WERI-Rb-1 (cell line): Measurements from ENCODE around the gene DUSP9.

Source experiments
- DNase-seq: peaks from one replicate; pipeline ENCODE4 v3.0.0-alpha.2; 2020
- H3K27ac ChIP-seq: fragments of 250-450 bp; sonication (Bioruptor Pico); 2 replicates; pipeline ENCODE4 v1.5.1; 2020; ENCODE audit warnings: mild to moderate bottlenecking, moderate library complexity
- H3K27me3 ChIP-seq: fragments of 250-450 bp; sonication (Bioruptor Pico); 2 replicates; pipeline ENCODE4 v1.5.1; 2021; ENCODE audit warnings: mild to moderate bottlenecking, low read depth, moderate library complexity; ENCODE audit not compliant: insufficient read depth, severe bottlenecking
- H3K36me3 ChIP-seq: fragments of 250-450 bp; sonication (Bioruptor Pico); 2 replicates; pipeline ENCODE4 v1.5.1; 2020; ENCODE audit warnings: mild to moderate bottlenecking, moderate library complexity
- H3K4me3 ChIP-seq: 2 replicates; pipeline ENCODE4 v1.5.1; 2011; ENCODE audit warnings: low read depth, mild to moderate bottlenecking, control low read depth, low read length
- H3K9me3 ChIP-seq: fragments of 250-450 bp; sonication (Bioruptor Pico); 2 replicates; pipeline ENCODE4 v1.5.1; 2021; ENCODE audit warnings: mild to moderate bottlenecking, moderate library complexity; ENCODE audit not compliant: severe bottlenecking
- TF ChIP-seq, protein P1 (sequence below): IDR thresholded peaks from 2 replicates; pipeline ENCODE4 v1.5.1; 2011; ENCODE audit warnings: low read depth, mild to moderate bottlenecking, control low read depth, inconsistent platforms, low read length

The DUSP9 gene

DNA sequence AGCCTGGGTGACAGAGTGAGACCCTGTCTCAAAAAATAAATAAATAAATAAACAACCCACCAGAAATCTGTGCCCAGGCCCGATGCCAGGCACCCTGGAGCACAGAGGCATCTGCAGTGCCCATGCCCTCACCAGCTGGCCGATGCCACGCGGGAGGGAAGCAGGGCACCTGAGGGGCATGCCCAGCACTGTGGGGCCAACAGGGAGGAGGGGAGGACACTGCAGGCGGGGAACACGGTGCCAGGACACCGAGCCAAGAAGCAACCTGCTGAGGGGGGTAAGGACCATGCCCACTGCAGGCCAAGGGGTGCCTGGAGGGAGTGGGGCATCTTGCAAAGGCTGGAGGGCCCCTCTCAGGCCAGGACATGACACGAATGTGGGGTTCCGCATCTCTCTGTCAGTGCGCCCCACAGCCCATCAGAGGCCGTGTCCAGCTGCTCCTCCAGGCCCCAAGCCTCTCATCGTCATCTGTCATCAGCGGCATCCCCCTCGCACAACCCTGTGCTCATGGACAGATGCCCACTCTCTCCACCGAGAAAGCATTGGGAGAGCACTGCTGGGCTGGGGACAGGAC lies 13.3 kb upstream of the DUSP9 start:
- no peak overlapping the region for H3K27ac ChIP-seq
- no peak for DNase-seq
- no peaks in the 10 kb centered on the region for H3K36me3 ChIP-seq
- H3K9me3 ChIP-seq = peaks cover 3% of the 10 kb centered on the region
- H3K4me3 ChIP-seq = no peak overlapping the region
- H3K27me3 ChIP-seq = peaks cover 25% of the 10 kb centered on the region
- TF ChIP-seq, protein P1, sequence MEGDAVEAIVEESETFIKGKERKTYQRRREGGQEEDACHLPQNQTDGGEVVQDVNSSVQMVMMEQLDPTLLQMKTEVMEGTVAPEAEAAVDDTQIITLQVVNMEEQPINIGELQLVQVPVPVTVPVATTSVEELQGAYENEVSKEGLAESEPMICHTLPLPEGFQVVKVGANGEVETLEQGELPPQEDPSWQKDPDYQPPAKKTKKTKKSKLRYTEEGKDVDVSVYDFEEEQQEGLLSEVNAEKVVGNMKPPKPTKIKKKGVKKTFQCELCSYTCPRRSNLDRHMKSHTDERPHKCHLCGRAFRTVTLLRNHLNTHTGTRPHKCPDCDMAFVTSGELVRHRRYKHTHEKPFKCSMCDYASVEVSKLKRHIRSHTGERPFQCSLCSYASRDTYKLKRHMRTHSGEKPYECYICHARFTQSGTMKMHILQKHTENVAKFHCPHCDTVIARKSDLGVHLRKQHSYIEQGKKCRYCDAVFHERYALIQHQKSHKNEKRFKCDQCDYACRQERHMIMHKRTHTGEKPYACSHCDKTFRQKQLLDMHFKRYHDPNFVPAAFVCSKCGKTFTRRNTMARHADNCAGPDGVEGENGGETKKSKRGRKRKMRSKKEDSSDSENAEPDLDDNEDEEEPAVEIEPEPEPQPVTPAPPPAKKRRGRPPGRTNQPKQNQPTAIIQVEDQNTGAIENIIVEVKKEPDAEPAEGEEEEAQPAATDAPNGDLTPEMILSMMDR = no peak

DNA sequence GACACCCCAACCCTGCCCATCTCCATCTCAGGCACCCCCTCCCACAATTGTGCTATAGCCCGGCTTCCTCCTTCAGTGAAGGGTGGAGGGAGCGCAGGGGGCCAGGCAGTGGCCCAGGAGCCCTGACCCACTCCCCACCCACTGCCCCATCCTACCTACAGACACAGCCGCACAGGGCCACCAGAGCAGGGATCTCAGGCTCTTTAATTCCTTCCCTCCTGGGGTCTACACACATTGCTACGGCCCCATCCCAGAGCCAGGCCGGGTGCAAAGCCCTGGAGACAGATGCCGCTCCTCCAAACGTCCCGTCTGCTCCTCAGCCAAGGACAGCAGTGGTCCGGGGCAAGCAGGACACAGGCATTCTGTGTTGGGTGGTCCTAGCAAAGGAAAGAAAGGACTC lies 12.8 kb upstream of the DUSP9 start:
- TF ChIP-seq, protein P1 = no peak
- Histone ChIP-seq H3K27me3 (peaks cover 25% of the 10 kb centered on the region), H3K4me3 (no peak overlapping the region), H3K27ac (no peak overlapping the region), H3K9me3 (peaks cover 3% of the 10 kb centered on the region), H3K36me3 (no peaks in the 10 kb centered on the region)
- no peak for DNase-seq

DNA sequence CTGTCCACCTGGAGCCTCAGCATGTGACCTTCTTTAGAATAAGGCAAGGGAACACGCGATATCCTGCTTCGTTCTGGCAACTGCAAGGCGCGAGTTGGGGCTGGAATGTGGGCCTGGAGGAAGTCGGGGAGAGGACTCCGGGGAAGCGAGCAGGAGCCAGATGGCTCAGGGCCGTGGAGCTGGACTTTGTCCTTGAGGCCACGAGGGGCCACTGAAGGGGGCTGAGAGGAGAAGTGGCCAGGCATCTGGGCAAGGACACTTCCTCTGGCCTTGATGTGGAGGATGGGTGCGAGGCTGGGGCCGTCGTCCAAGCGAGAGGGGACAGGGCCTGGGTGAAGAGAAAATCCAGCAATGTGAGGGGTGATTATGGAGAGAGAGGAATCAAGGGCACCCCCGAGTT lies 12.2 kb upstream of the DUSP9 start:
- Histone ChIP-seq H3K36me3 (no peaks in the 10 kb centered on the region), H3K27me3 (peaks cover 25% of the 10 kb centered on the region), H3K9me3 (peaks cover 3% of the 10 kb centered on the region), H3K27ac (peak overlapping the region; percentile 20; the same call in 1 of the 2 replicates), H3K4me3 (no peak overlapping the region)
- TF ChIP-seq, protein P1 = no peak
- peak; percentile 42 for DNase-seq

DNA sequence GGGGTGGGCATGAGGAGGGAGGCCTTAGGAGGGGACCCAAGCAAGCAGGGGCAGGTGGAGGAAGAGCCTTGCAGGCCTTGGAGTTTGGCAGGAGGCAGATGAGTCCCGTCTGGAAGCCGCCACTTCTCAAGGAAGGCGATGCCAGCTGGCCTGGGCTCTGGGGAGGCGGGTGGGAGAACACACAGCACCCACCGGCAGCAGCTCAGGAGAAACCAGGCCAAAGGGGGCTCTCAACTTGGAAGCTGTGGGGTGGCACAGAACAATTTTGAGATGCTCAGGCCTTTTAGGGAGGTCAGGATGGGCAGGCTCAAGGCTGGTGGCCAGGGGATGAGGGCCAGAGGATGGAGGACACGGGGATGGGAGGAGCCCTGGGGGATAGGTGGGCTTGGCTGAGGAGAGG lies 11.6 kb upstream of the DUSP9 start:
- no peaks in the 10 kb centered on the region for H3K36me3 ChIP-seq
- no peak overlapping the region for H3K4me3 ChIP-seq
- no peak overlapping the region; the same call in 1 of the 2 replicates for H3K27ac ChIP-seq
- DNase-seq = no peak
- TF ChIP-seq, protein P1 = no peak
- peaks cover 3% of the 10 kb centered on the region for H3K9me3 ChIP-seq
- H3K27me3 ChIP-seq = peaks cover 25% of the 10 kb centered on the region

DNA sequence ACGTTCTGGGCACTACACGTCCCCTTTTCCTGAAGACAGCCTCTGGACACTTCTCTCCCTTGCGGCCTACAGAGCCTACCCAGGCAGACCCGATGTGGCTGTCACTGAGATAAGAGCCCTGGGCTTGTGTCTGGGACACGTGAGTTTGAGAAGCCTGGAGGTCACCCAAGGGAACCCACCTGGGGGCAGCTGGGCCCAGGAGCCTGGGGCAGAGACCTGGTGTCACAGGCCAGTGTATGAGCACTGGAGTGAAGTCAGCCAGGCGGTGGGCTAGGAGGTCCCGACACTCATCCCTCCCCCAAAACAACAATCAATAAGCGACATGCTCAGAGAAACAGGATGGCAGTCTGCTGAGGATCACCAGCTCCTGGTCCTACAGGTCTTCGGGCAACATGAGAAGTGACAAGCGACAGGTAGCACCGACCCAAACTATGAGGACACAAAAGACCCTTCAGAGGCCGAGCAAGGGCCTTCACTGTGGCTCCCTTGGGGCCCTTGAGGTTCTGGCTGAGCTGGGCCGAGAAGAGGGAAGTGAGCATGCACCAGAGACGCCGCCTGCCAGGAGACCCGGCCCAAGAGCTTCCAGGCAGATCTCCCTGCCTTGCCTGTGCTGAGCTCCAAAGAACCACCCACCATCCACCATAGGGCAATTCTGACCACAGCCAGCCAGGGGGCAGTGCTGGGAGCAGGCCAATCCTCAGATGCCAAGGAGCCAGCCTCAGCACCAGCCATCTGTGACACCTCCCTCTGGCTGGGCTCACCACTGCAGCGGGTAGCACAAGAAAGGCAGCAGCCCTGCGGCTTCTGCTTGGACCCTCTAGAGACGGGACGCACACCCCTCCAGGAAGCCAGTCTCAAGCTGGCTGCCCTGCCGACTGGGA lies 11.0 kb upstream of the DUSP9 start:
- no peak overlapping the region for H3K27ac ChIP-seq
- H3K4me3 ChIP-seq = no peak overlapping the region
- no peaks in the 10 kb centered on the region for H3K36me3 ChIP-seq
- TF ChIP-seq, protein P1 = peak; percentile 93
- H3K9me3 ChIP-seq = peaks cover 3% of the 10 kb centered on the region
- peak; percentile 85 for DNase-seq
- H3K27me3 ChIP-seq = peaks cover 28% of the 10 kb centered on the region
